ENCODE data around the gene NRXN3. TPM values are rescaled to one million over a fixed set of nuclear protein-coding genes. Genes with fewer than 3 reads are reported as not detected.

NRXN3 gene
- polyA plus RNA-seq, 3 donors: 0.22 to 0.46 (median 0.27) TPM

DNA sequence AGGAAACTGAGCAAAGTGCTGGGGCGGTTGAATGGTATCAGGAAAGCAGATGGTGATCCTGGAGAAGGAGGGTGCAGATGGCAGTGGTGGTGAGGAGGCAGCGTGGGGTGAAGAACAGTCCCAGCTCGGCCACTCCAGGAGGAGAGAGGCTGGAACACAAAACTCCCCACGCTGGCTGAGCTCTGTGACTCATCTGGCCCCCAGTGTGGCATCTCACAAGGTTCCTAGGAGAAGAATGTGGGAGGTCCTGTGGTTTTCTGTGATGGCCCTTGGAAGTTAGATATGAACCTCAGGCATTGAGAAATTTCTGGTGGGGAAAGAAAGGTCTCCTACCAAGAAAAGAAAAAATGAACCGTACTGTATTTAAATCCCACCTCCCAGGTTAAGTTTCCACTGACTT is 8.0 kb upstream of the NRXN3 start:
- no peak overlapping the region for H3K27ac ChIP-seq (ENCODE audit: low read depth, low read length)
- 57 to 71% (median 58%) methylated on average over 5 of the region's 5 CpGs for WGBS, 3 donors

DNA sequence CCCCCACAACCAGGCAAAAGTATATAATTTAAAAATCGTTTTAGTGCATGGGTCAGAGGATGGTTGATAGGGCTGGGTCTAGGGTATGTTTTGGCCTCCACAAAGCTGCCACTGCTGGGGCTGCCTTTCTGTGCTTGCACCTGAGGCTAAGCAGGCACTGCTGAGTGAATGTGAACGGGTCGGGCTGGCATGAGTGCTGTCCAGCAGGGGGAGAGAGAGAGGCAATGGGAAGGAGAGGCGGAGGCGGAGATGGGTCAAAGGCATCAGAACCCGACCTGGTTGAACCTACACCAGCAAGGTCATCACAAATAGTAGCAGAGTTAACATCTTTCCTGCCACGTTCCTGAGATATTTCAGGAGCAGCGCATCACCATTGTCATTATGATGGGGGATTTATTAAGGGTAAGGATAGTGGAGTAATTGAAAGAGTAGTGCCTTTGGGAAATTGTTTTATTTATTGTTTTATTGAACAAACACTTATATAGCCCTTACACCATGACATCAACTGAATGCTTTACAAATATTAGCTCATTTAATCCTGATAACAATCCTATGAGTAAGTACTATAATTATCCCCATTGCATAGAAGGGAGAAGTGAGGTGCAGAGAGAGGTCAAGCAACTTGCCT is 5.8 kb upstream of the NRXN3 start:
- 10 to 13% (median 10%) methylated on average over 8 of the region's 8 CpGs for WGBS, 3 donors
- no peak overlapping the region for H3K27ac ChIP-seq (ENCODE audit: low read depth, low read length)

DNA sequence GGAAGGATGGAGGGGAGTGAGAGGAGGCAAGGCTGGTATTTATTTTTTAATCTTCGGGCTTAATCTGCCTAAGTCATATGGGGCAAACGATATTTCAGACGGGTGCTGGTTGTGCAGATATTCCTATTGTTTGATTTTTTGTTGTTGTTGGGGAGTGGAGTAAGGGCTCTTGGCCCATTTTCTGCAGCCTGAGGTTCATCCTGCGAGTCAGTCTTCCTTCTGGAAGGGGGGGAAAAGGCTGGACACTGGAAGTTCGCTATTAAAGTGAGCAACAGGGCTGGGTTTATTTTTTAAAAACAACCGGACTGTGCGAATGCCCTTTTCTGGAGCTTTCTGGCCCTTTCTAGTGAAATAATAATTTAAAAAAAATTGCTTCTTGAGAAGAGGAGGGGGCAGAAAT is 2.3 kb downstream of the NRXN3 start:
- no peak overlapping the region for H3K27ac ChIP-seq (ENCODE audit: low read depth, low read length)
- WGBS, 3 donors: 79 to 88% (median 84%) methylated on average over 7 of the region's 7 CpGs

DNA sequence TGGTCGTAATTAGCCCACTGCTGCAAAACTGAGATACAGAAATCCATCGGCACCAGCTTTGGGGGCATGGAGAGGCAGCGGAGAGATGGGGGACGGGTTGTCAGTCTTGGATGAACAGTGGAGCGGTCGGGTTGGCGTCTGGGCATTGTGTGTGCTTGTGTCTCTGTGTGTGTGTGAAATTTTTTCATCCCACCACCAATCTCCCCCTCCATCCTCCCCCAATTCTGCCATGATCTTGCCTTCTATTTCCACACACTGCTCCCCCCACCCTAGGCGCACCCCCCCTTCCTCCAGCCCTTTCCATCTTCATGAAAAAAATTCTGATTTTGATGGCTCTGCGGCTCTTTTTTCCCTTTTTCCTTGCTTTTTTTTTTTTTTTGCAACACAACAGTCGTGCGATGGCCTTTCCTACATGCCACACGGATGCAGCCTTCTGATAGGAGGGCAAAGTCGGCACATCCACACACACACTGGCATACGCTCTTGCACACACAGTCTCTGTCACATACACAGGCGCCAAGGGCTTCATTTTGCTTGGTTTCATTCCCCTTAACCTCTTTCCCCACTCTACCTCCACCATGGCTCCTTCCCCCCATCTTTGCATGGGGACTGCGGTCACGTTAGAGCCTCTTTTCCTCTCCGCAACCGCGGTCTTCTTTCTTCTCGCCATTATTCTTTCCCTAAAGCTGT is 3.3 kb downstream of the NRXN3 start:
- WGBS, 3 donors: 80 to 90% (median 88%) methylated on average over 20 to 21 of the region's 21 CpGs
- no peak overlapping the region for H3K27ac ChIP-seq (ENCODE audit: low read depth, low read length)

DNA sequence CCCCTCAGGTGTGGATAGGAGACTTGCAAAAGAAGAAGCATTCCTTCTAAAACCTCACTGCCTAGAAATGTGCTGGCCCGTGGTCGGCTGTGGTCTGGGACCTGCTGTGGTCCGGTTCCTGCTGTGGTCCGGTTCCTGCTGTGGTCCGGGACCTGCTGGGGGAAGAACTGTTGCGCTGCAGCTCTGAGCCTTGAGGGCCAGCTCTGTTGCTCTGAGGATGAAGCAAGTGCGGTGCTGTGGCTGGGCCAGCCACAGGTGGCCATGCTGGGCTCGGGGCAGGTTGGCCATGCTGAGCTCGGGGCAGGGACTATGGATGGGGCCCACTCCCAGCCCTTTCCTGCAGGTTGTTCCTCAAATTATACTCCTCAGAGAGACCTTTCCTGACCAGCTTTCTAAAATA is 5.2 kb downstream of the NRXN3 start:
- WGBS, 3 donors: 83 to 91% (median 91%) methylated on average over 9 of the region's 9 CpGs
- no peak overlapping the region for H3K27ac ChIP-seq (ENCODE audit: low read depth, low read length)

DNA sequence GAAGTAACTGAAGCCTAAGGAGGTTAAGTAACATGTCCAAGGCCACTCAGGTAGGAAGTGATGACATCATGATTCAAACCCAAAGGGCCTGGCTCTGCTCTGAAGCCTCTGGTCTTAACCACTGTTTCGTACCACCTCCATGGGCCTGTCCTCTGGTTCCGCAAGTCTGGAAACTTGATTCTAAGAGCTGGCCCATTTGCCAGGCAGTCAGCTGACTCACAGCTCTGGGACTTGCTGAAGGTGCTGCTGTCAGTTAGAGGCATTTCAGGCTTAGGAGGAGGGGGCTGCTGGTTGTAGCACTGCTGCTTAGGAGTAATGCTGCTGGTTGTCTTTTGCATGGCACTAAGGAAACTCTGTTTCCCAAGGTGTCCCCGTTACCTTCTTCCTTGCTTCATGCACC is 7.9 kb downstream of the NRXN3 start:
- WGBS, 3 donors: 83 to 94% (median 91%) methylated on average over 3 of the region's 3 CpGs
- H3K27ac ChIP-seq (ENCODE audit: low read depth, low read length): no peak overlapping the region

DNA sequence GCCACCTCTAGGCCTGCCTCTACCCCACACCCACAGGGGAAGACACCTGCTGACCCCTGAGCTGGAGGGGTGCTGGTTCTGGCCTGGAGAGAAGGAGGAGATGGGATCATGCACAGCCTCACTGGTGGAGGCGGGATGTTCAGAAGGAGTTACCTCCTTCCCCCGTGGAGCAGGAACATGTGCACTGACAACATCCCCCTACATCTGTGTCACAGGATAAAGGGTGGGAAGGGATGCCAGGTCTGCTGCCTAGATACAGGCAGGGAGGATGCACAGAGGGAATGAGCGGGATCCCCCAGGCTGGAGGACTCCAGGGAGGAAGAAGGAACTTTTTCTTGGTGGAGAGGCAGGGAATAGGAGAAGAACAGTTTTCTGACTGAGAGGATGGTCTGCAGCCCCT is 8.8 kb downstream of the NRXN3 start:
- 64 to 90% (median 74%) methylated on average over 3 of the region's 3 CpGs for WGBS, 3 donors
- no peak overlapping the region for H3K27ac ChIP-seq (ENCODE audit: low read depth, low read length)

DNA sequence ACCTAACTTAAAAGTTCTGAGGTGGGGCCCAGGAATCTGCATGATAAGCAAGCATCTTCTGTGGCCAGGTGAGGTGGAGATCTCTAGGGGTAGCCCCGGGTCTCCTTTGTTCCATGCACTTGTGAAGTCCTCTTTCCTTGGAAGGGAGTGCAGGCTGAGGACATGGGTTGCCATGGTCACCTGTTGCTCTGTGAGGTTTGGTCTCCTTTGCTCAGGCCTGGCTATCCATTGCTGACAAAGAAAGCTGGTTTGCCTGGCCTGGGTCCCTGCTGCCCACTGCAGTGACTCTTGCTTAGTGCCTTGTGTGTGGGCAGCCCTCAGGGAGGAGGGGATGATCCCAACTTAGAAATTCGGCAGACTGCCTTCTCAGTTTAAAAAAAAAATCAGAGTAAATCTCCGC is 11.1 kb downstream of the NRXN3 start:
- WGBS, 3 donors: 52 to 68% (median 65%) methylated on average over 3 of the region's 3 CpGs

DNA sequence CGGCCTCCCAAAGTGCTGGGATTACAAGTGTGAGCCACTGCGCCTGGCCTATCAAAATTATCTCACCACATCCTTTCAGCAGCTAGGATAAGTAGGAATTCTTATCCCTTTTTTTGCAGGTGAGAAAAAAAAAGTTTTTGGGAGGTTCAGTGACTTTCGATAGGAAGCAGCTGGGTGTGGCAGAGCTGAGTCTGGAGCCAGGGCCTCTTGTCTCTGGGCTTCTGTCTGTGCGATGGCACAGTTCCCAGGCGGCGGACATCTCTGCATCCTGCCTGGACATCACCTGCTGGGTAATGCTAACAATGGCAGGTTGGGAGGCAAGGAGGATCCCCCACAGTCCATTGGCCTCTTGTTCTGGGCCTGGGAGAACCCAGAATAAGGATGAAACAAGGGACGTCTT is 12.5 kb downstream of the NRXN3 start:
- H3K27ac ChIP-seq (ENCODE audit: low read depth, low read length): no peak overlapping the region
- WGBS, 3 donors: 65 to 76% (median 68%) methylated on average over 7 of the region's 7 CpGs

More for the DNA sequence above, 11.1 kb downstream of the NRXN3 start:
- H3K27ac ChIP-seq (ENCODE audit: low read depth, low read length): no peak overlapping the region

DNA sequence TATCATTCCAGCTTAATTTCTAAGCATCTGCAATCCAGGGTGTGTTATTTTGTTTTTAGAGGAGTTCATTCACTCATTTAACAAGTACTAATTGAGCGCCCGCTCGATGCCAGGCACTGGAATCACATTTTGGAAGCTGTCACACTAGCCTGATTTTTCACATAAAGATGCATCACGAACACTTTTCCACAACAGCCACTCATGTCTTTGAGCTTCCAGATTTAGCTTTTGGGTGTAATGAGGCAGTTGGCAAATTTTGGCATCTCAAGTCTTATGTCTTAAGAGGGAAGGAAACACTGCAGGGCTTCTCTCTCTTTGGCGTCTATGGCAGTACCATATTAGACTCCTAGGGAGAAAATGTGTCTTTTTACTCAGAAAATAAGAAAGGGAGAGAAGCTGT is 14.0 kb downstream of the NRXN3 start:
- WGBS, 3 donors: 88 to 92% (median 91%) methylated on average over 5 of the region's 5 CpGs
- H3K27ac ChIP-seq (ENCODE audit: low read depth, low read length): no peak overlapping the region

DNA sequence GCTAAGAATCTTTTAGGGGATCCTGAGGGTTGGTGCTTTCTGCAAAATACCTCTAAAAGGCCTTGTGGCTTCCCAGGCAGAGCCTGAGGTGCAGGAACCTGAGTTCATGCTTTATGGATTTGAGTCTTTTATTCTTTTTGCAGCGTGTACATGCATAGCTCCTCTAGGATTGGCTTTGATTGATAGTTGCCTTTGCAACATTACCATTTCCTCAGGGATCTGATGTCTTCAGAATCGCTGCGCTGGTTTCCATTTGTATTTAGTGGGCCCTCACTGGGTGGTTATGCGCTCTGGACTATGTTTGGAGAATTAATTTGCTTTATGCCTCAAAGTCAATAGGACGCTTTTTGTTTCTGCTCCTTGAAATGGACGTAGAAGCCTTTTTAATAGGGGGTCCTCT is 16.1 kb downstream of the NRXN3 start:
- H3K27ac ChIP-seq (ENCODE audit: low read depth, low read length): no peak overlapping the region
- WGBS, 3 donors: 79 to 88% (median 83%) methylated on average over 6 of the region's 6 CpGs

DNA sequence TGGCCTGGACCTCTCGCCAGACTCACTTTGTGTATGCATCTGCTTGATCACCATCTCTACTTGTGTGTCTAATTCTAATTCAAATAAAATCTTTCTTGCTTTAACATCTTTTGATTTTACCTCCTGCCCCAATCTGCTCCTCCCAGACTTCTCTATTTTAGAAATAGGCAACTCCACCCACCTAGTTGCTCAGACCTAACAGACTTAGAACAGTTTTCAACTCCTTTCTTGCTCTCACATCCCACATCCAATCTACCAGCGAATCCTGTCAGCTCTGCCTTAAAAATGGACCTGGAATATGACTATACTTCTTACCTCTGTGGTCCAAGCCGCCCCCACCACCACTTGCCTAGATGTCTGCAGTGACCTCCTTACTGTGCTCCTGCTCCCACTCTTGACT is 18.7 kb downstream of the NRXN3 start:
- 79 to 87% (median 83%) methylated on average over 3 of the region's 3 CpGs for WGBS, 3 donors
- H3K27ac ChIP-seq (ENCODE audit: low read depth, low read length): no peak overlapping the region

DNA sequence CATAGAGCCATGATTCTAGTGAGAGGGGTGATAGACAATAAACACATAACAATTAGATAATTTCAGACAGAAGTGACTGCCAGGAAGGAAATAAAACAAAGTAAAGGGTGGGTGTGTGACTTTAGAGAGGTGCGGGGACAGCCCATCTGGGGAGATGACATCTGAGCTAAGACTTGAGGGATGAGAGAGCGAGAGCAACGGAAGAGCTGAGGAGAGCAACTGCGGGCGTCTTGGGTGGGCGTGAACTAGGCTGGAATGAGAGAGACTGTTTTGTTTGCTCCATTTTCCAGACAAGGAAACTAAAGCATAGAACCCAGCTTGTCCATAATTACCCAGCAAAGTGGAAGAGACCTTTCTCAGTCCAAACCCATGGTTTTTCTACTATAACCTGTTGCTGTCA is 25.3 kb downstream of the NRXN3 start:
- H3K27ac ChIP-seq (ENCODE audit: low read depth, low read length): no peak overlapping the region
- 68 to 89% (median 87%) methylated on average over 6 of the region's 6 CpGs for WGBS, 3 donors

DNA sequence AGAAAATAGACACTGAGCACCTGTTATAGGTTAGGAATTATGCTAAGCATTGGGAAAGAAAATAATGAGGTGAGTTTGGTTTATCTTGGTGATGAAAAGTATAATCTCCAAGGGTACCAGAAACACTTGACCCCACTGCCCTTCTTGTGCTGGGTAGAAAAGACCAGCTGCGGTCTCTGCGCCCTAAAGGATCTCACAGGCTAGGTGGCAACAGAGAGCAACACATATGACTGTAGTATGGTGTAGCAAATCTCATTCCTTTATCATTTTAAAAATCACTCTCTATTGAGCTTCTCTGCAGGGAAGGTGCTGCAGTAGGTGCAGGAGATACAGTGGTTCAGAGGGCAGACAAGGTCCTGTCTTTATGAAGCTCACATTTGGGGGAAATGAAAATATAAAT is 26.1 kb downstream of the NRXN3 start:
- no peak overlapping the region for H3K27ac ChIP-seq (ENCODE audit: low read depth, low read length)
- WGBS, 3 donors: 66 to 90% (median 84%) methylated on average over 2 of the region's 2 CpGs

DNA sequence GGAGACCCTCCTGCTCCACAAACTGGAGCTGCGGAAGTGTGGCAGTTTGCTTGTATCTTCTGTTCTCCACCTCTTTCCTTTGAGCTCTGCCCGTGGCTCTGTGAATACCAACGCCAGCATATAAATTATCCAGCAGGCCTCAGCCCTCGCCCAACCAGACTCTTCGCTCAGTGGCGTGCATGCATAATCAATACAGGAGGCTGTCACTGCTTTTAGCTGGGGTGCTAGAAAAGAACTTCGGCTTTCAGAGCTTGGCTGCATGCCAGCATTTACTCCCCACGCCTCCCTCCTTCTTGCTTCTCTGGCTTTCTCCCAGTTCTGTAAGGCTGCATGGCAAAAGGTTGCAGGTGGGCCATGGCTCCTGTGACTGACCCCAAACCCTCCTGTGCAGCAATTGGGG is 26.9 kb downstream of the NRXN3 start:
- H3K27ac ChIP-seq (ENCODE audit: low read depth, low read length): no peak overlapping the region
- 44 to 66% (median 55%) methylated on average over 8 of the region's 8 CpGs for WGBS, 3 donors

DNA sequence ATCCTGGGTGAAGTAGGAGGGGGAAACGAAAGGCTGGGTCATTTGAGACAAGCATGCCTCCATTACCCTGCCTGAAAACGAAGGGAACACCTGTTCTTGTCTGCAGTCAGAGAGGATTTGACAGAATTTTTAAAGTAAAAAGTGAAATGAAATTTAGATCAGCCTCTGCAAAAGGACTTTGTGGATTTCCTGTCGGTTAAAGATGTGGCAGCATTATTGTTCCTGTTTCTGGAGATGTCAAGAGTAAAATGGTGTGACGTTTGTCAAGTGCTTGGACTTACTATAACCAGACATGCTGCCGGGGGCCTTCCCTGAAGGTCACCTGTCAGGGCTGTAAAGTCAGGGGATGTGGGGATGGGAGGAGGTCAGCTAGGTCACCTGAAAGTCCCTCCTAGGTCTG is 32.0 kb downstream of the NRXN3 start:
- H3K27ac ChIP-seq (ENCODE audit: low read depth, low read length): no peak overlapping the region
- 34 to 49% (median 37%) methylated on average over 5 of the region's 5 CpGs for WGBS, 3 donors

DNA sequence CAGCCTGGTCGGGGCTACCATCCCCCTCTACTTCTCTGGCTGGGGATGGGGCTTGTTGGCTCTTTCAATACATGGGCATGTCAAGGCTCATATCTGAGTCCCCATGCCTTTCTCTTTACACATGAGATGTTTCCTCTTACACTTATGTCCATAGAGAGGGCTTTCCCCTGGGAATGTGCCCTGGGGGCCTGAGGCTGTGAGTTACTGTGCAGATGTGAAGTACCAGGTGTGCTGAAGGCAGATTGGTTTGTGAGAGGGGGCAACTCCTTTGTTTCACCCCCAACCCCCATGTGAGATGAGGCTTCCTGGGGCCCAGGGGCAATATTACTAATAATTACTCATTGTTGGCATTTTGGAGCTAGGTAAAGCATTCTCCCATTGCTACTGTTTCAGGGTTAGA is 32.8 kb downstream of the NRXN3 start:
- 25 to 43% (median 33%) methylated on average over 1 of the region's 1 CpG for WGBS, 3 donors
- H3K27ac ChIP-seq (ENCODE audit: low read depth, low read length): no peak overlapping the region

DNA sequence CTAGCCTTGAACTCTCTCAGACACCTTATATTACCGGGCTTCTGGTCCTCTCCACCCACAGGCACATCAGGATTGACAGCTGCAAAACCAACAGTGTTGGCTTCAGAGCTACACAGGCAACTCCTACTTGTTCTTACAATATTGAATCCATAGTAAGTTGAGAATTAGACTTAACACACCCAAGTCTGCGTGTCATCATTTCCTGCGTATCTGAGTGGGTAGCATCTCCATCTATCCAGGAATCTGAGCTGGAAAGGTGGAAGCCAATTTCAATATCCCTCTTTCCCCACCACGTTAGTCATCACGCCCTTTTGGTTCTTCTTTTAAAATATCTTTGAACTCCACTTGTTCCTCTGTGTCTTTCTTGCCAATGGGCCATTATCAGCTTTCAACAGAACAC is 37.2 kb downstream of the NRXN3 start:
- H3K27ac ChIP-seq (ENCODE audit: low read depth, low read length): no peak overlapping the region
- 75 to 81% (median 77%) methylated on average over 5 of the region's 5 CpGs for WGBS, 3 donors

DNA sequence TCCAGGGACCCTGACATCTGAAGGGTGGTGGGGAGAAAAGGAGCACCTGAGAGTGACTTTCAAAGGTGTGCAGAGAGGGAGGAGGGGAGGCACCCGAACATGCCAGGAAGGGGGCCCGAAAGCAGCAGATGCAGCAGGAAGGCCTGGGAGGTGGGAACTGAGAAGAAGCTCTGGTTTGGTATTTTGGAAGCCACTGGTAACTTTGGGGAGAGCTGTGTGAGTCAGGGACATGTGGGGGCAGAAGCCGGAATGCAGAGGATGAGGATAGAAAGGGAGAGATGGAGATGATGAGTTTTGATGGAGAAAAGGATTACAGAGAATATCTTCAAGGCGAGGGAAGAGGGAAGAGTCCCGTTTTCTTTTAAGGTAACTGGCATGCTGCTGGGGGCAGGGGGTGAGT is 50.1 kb downstream of the NRXN3 start:
- 77 to 80% (median 77%) methylated on average over 5 of the region's 5 CpGs for WGBS, 3 donors
- no peak overlapping the region for H3K27ac ChIP-seq (ENCODE audit: low read depth, low read length)

DNA sequence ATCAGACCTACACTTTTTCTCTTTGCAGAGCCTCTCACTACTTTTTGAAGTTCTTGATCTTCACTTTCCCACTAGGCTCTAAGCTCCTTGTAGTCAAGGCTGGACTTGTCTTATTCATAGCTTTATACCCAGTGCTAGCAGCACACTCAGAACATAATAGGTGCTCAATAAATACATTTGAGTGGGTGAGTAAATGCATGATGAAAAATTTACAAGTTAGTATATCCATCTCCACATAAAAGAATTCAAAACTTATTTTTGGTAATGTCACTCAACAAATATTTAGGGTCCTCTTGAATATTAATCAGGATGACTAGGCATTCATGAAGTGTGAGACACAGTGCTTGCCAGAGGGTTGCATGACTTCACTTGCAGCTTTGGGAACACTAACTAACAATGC is 52.6 kb downstream of the NRXN3 start:
- no peak overlapping the region for H3K27ac ChIP-seq (ENCODE audit: low read depth, low read length)

Data from adipose tissue (tissue), 3 donors.